ENCODE measurements around the gene MAP3K4. TPM values are rescaled to one million over a fixed set of nuclear protein-coding genes. Genes with fewer than 3 reads are reported as not detected.

MAP3K4 gene
- total and polyA plus RNA-seq, 2 of the 4 experiments (the other 2 are of a cell fraction): 11.5 to 20.4 TPM

DNA sequence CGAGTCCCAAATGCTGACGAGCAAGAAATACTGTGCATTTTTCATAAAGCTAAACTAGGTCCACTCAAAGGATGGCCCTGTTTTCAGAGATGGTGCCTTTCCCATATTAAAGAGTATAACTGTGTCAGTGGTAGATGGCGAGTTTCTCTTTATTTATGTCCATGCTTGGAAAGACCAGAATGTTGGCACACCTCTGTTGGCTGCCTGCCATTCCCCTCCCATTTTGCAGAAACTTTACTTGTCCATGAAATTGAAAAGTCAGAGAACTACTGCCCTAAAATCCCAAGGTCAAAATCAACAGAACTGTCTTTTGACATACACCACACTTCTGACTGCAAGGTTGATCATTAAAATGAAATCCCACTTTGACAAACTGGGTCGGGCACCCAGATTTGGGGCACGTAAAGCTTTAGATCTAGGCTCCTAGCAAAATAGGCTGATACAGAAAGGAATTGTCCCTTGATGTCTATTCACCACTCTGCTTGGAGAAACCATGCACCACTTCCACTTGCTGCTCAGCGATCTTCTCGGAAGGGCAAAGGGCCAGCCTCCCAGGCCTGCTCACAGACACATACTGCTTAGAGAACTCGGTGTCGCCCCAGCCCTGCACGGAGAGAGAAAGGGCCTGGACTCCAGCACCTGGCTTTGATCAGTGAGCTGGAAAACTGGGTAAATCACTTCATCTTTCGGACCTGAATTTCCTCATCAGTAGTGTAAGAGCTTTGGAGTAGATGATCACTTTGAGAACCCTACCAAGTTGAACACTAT is 152.3 kb downstream of the MAP3K4 start:
- no peak overlapping the region for H3K18ac ChIP-seq (ENCODE audit: low read depth, low read length)
- POLR2A ChIA-PET (ENCODE audit: unreplicated experiment): no interaction called here
- DNase-seq (no peak), ATAC-seq (ENCODE audit: low read depth) (no peak)
- in situ Hi-C loops (cut with MboI; ENCODE audit: low sequenced_read_pairs): loop anchor here (10.0 kb wide), 1 partner anchor 231 kb away; no protein-coding TSS in a partner anchor
- no peaks in the 10 kb centered on the region for H3K27me3 ChIP-seq (ENCODE audit: control insufficient read depth, insufficient read depth, low read length)
- H3K9me1 ChIP-seq (ENCODE audit: insufficient read depth, low read length): peaks cover 9% of the 10 kb centered on the region; the same call in 1 of the 2 replicates
- peaks cover 2% of the 10 kb centered on the region for H3K36me3 ChIP-seq (ENCODE audit: control insufficient read depth, insufficient read depth, low read length)
- WGBS, 2 experiments (ENCODE audit: extremely low coverage in 2 of 2, insufficient read length in 1 of 2): 100% methylated on average over 2 of the region's 11 CpGs; no CpG with 5 or more reads in 1 of the 2 experiments
- no peak overlapping the region for H2AK5ac ChIP-seq (ENCODE audit: low read depth, low read length)
- H3K9ac ChIP-seq (ENCODE audit: low read depth, low read length): no peak overlapping the region
- no peak overlapping the region for H2AK9ac ChIP-seq (replicated peaks; ENCODE audit: low read depth, low read length, poor library complexity)
- H2BK20ac ChIP-seq (ENCODE audit: low read depth, low read length): no peak overlapping the region
- H3K4ac ChIP-seq (ENCODE audit: low read depth, low read length): no peak overlapping the region
- no peak overlapping the region for H3K14ac ChIP-seq (replicated peaks; ENCODE audit: low read depth, low read length)
- no peak overlapping the region for H2BK15ac ChIP-seq (ENCODE audit: low read depth, low read length)
- no peak overlapping the region for H2BK120ac ChIP-seq (ENCODE audit: low read depth, low read length)
- no peak overlapping the region for H4K8ac ChIP-seq (ENCODE audit: low read depth in 2 of 2, low read length in 2 of 2)
- H3K56ac ChIP-seq (ENCODE audit: extremely low read depth, insufficient read depth, low read length): no peak overlapping the region
- H3K4me3 ChIP-seq (ENCODE audit: insufficient read depth, low read depth, low read length): no peak overlapping the region
- H3K9me3 ChIP-seq (ENCODE audit: control insufficient read depth, insufficient read depth, low read length): no peaks in the 10 kb centered on the region
- H4K5ac ChIP-seq (ENCODE audit: low read depth, low read length): no peak overlapping the region
- H3K4me2 ChIP-seq (ENCODE audit: low read depth, low read length): no peak overlapping the region
- no peaks in the 10 kb centered on the region for H3K79me1 ChIP-seq (ENCODE audit: low read depth in 1 of 2, low read length in 2 of 2)
- no peak overlapping the region for H3K23ac ChIP-seq (ENCODE audit: low read depth, low read length)
- no TSS peak for BruUV-seq (replicated peaks)
- no peak overlapping the region for H2BK5ac ChIP-seq (ENCODE audit: low read depth, low read length, poor library complexity, severe bottlenecking)
- no peak overlapping the region for H2AFZ ChIP-seq (replicated peaks; ENCODE audit: low read length, poor library complexity)
- no peak overlapping the region for H3K27ac ChIP-seq (ENCODE audit: insufficient read depth, low read length)
- dilution Hi-C loops (cut with HindIII; ENCODE audit: low sequenced_read_pairs, unreplicated experiment): no loop called here
- no peak overlapping the region for H4K91ac ChIP-seq (ENCODE audit: insufficient read depth, low read depth, low read length)
- intact Hi-C loops (cut with micrococcal nuclease): no loop called here
- CTCF ChIA-PET: no interaction called here
- H4K20me1 ChIP-seq (ENCODE audit: insufficient read depth, low read length): no peaks in the 10 kb centered on the region; the same call in 1 of the 2 replicates
- 0 out of 2 replicates have a peak, but pooled peaks cover 1% of the 10 kb centered on the region for H3K4me1 ChIP-seq (ENCODE audit: control insufficient read depth, insufficient read depth, low read length)
- TF ChIP-seq RAD21 (IDR thresholded peaks at IDR 0.05; ENCODE audit: low read length): no peak
- TF ChIP-seq, protein P1, sequence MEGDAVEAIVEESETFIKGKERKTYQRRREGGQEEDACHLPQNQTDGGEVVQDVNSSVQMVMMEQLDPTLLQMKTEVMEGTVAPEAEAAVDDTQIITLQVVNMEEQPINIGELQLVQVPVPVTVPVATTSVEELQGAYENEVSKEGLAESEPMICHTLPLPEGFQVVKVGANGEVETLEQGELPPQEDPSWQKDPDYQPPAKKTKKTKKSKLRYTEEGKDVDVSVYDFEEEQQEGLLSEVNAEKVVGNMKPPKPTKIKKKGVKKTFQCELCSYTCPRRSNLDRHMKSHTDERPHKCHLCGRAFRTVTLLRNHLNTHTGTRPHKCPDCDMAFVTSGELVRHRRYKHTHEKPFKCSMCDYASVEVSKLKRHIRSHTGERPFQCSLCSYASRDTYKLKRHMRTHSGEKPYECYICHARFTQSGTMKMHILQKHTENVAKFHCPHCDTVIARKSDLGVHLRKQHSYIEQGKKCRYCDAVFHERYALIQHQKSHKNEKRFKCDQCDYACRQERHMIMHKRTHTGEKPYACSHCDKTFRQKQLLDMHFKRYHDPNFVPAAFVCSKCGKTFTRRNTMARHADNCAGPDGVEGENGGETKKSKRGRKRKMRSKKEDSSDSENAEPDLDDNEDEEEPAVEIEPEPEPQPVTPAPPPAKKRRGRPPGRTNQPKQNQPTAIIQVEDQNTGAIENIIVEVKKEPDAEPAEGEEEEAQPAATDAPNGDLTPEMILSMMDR (conservative IDR thresholded peaks at IDR 0.05; ENCODE audit: low read depth, low read length): no peak
- TF ChIP-seq, protein P2, sequence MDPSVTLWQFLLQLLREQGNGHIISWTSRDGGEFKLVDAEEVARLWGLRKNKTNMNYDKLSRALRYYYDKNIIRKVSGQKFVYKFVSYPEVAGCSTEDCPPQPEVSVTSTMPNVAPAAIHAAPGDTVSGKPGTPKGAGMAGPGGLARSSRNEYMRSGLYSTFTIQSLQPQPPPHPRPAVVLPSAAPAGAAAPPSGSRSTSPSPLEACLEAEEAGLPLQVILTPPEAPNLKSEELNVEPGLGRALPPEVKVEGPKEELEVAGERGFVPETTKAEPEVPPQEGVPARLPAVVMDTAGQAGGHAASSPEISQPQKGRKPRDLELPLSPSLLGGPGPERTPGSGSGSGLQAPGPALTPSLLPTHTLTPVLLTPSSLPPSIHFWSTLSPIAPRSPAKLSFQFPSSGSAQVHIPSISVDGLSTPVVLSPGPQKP (IDR thresholded peaks at IDR 0.05; ENCODE audit: borderline replicate concordance, low read depth, low read length): no peak
- TF ChIP-seq NFE2L2 (IDR thresholded peaks at IDR 0.05; ENCODE audit: low read depth, low read length): no peak
- no peak for TF ChIP-seq RCOR1 (IDR thresholded peaks at IDR 0.05; ENCODE audit: insufficient replicate concordance, low read length)
- TF ChIP-seq, protein P3, sequence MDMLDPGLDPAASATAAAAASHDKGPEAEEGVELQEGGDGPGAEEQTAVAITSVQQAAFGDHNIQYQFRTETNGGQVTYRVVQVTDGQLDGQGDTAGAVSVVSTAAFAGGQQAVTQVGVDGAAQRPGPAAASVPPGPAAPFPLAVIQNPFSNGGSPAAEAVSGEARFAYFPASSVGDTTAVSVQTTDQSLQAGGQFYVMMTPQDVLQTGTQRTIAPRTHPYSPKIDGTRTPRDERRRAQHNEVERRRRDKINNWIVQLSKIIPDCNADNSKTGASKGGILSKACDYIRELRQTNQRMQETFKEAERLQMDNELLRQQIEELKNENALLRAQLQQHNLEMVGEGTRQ (IDR thresholded peaks at IDR 0.05; ENCODE audit: low read depth, low read length): no peak
- TF ChIP-seq MXI1 (IDR thresholded peaks at IDR 0.05; ENCODE audit: borderline replicate concordance, low read depth, low read length): no peak
- TF ChIP-seq BHLHE40 (IDR thresholded peaks at IDR 0.05; ENCODE audit: low read depth, low read length): no peak
- no peak for TF ChIP-seq POLR2A (IDR thresholded peaks at IDR 0.05; ENCODE audit: low read depth, low read length)
- TF ChIP-seq CEBPB (IDR thresholded peaks at IDR 0.05; ENCODE audit: low read depth, low read length): no peak
- no peak for TF ChIP-seq SMC3 (IDR thresholded peaks at IDR 0.05; ENCODE audit: low read depth, low read length)
- TF ChIP-seq MAFK (IDR thresholded peaks at IDR 0.05; ENCODE audit: low read depth, low read length): no peak
- TF ChIP-seq FOS (IDR thresholded peaks at IDR 0.05; ENCODE audit: low read depth, low read length): no peak
- no peak for TF ChIP-seq RFX5 (IDR thresholded peaks at IDR 0.05; ENCODE audit: low read depth, low read length)
- TF ChIP-seq CHD1 (IDR thresholded peaks at IDR 0.05; ENCODE audit: low read depth, low read length): no peak
